Neural cell (in vitro differentiated cells): ENCODE measurements around the gene DNM3. TPM values are rescaled to one million over a fixed set of nuclear protein-coding genes. Genes with fewer than 3 reads are reported as not detected.

ENCODE experiments used
- H2AFZ ChIP-seq: fragments of 200-600, 300-800 bp; sonication (generic), shearing (Covaris generic); 2 replicates; pipeline ENCODE4 v1.6.0; 2014; ENCODE audit warnings: low read depth, mild to moderate bottlenecking, antibody characterized with exemption, low read length, moderate library complexity
- H3F3A ChIP-seq: fragments of 200-600 bp; shearing (Covaris generic); 2 replicates; pipeline ENCODE4 v1.6.1; 2016; ENCODE audit warnings: mild to moderate bottlenecking, moderate library complexity, mixed read lengths, antibody characterized with exemption, low read length; ENCODE audit not compliant: insufficient read depth, poor library complexity, severe bottlenecking
- H3K27ac ChIP-seq: fragments of 200-600, 300-800 bp; sonication (generic), shearing (Covaris generic); 2 replicates; pipeline ENCODE4 v1.5.1; 2014; ENCODE audit warnings: mild to moderate bottlenecking, low read length, moderate library complexity
- H3K27me3 ChIP-seq: fragments of 300-800, 200-600 bp; sonication (generic), shearing (Covaris generic); 2 replicates; pipeline ENCODE4 v1.6.0; 2014; ENCODE audit warnings: mild to moderate bottlenecking, low read depth, low read length, moderate library complexity; ENCODE audit not compliant: insufficient read depth
- H3K36me3 ChIP-seq: fragments of 300-800, 200-600 bp; sonication (generic), shearing (Covaris generic); 2 replicates; pipeline ENCODE4 v1.5.1; 2014; ENCODE audit warnings: mild to moderate bottlenecking, antibody characterized with exemption, low read length, moderate library complexity; ENCODE audit not compliant: insufficient read depth
- H3K4me2 ChIP-seq: fragments of 300-800, 200-600 bp; sonication (generic), shearing (Covaris generic); 2 replicates; pipeline ENCODE4 v1.6.0; 2014; ENCODE audit warnings: mild to moderate bottlenecking, low read length
- H3K4me3 ChIP-seq: fragments of 300-800, 200-600 bp; sonication (generic), shearing (Covaris generic); 2 replicates; pipeline ENCODE4 v1.5.1; 2014; ENCODE audit warnings: mild to moderate bottlenecking, low read length, moderate library complexity
- H3K79me2 ChIP-seq: fragments of 200-600 bp; shearing (Covaris generic); replicated peaks from 2 replicates; pipeline ENCODE4 v1.6.0; 2014; ENCODE audit warnings: mild to moderate bottlenecking, low read length, moderate library complexity; ENCODE audit not compliant: insufficient read depth
- H3K9ac ChIP-seq: fragments of 300-800, 200-600 bp; sonication (generic), shearing (Covaris generic); 2 replicates; pipeline ENCODE4 v1.6.1; 2016; ENCODE audit warnings: mild to moderate bottlenecking, low read length, mixed read lengths
- H3K9me2 ChIP-seq: fragments of 200-600 bp; shearing (Covaris generic); 2 replicates; pipeline ENCODE4 v1.6.1; 2016; ENCODE audit warnings: mild to moderate bottlenecking, low read length, mixed read lengths; ENCODE audit not compliant: insufficient read depth
- H3K9me3 ChIP-seq: fragments of 200-600, 300-800 bp; sonication (generic), shearing (Covaris generic); 2 replicates; pipeline ENCODE4 v1.6.1; 2016; ENCODE audit warnings: mild to moderate bottlenecking, mixed run types, low read length, moderate library complexity, mixed read lengths
- H4K20me1 ChIP-seq: fragments of 200-600 bp; shearing (Covaris generic); 2 replicates; pipeline ENCODE4 v1.6.1; 2016; ENCODE audit warnings: mild to moderate bottlenecking, mixed run types; ENCODE audit not compliant: insufficient read depth
- EP300 ChIP-seq: fragments of 450-650 bp; conservative IDR thresholded peaks from 2 replicates; pipeline ENCODE4 v1.6.1; 2014; ENCODE audit warnings: antibody characterized with exemption, mild to moderate bottlenecking, moderate library complexity; ENCODE audit not compliant: poor library complexity, severe bottlenecking
- EZH2 ChIP-seq: fragments of 200-600, 300-800 bp; shearing (Covaris generic), sonication (generic); IDR thresholded peaks from 2 replicates; pipeline ENCODE4 v1.6.1; 2014; ENCODE audit warnings: antibody characterized with exemption, low read length, borderline replicate concordance, mild to moderate bottlenecking; ENCODE audit not compliant: insufficient read depth, poor library complexity, severe bottlenecking
- MXI1 ChIP-seq: fragments of 450-650 bp; conservative IDR thresholded peaks from 2 replicates; pipeline ENCODE4 v1.6.1; 2014; ENCODE audit warnings: antibody characterized with exemption, mild to moderate bottlenecking; ENCODE audit not compliant: poor library complexity, severe bottlenecking
- POLR2AphosphoS5 ChIP-seq: IDR thresholded peaks from 2 replicates; pipeline ENCODE4 v1.6.1; 2012
- RAD21 ChIP-seq: fragments of 450-650 bp; conservative IDR thresholded peaks from 2 replicates; pipeline ENCODE4 v1.6.1; 2014; ENCODE audit warnings: antibody characterized with exemption, mild to moderate bottlenecking, moderate library complexity
- REST ChIP-seq: IDR thresholded peaks from 2 replicates; pipeline ENCODE4 v1.6.1; 2012; ENCODE audit warnings: borderline replicate concordance
- SMC3 ChIP-seq: fragments of 450-650 bp; conservative IDR thresholded peaks from 2 replicates; pipeline ENCODE4 v1.6.1; 2014; ENCODE audit warnings: antibody characterized with exemption, mild to moderate bottlenecking, moderate library complexity; ENCODE audit not compliant: poor library complexity
- TAF1 ChIP-seq: IDR thresholded peaks from 2 replicates; pipeline ENCODE4 v1.6.1; 2012; ENCODE audit warnings: low read depth
- polyA plus RNA-seq: library from polyadenylated mRNA; depleted of rRNA; stranded (reverse); fragments of >200 nt; gene quantifications from 2 replicates; pipeline ENCODE4 v1.2.3, GENCODE V29; 2014
- TF ChIP-seq, protein P1 (sequence below): fragments of 450-650 bp; IDR thresholded peaks from 2 replicates; pipeline ENCODE4 v1.5.1; 2014; ENCODE audit warnings: antibody characterized with exemption, mild to moderate bottlenecking, moderate library complexity; ENCODE audit not compliant: poor library complexity, severe bottlenecking

The DNM3 gene
- polyA plus RNA-seq, 1 donor from 2014 or later = 37.1 TPM

DNA sequence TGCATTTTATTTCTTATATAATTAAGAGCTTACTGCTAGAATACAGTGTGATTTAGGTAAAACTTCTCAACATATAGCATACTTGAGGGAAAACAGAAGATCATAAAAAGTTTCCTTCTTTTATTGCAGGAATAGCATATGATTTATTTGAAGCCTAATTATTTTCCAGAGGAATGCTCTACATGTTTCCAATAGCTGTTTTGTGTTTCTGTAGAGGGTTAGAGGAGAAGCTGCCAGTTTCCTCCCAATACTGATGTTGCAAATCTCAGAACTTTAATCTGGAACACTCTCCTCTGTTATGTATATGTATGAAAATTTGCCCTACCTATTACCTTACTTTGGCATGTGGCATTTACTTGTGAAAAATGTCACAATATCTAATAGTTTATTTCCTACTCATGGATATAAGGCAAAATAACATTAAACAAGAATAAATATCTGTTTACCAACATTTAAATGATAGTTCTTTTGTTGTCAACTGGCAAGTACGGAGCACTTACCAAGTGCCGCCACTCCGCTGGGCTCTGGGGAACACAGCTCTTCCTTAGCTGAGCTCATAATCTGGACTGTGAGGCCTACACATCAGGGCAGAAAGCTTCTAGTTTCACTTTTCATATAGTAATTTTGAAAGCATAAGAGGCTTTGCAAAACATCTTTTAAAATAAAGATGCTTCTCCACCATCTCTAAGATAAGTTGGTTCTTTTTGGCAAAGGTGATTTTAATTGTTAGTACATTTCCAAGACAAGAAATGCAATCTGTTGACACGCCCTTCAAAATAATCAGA is 339.4 kb downstream of the DNM3 start:
- Histone ChIP-seq H3K36me3 (no peaks in the 10 kb centered on the region), H3K4me2 (no peak overlapping the region), H3K27ac (no peak overlapping the region), H3K9me3 (no peaks in the 10 kb centered on the region), H3K9me2 (no peaks in the 10 kb centered on the region), H3F3A (no peaks in the 10 kb centered on the region), H4K20me1 (no peaks in the 10 kb centered on the region), H2AFZ (no peak overlapping the region), H3K4me3 (no peak overlapping the region), H3K27me3 (no peaks in the 10 kb centered on the region), H3K9ac (no peak overlapping the region), H3K79me2 (no peaks in the 10 kb centered on the region)
- TF ChIP-seq REST = no peak
- TF ChIP-seq POLR2AphosphoS5 = no peak
- TF ChIP-seq MXI1 = no peak
- TF ChIP-seq EZH2 = no peak
- TF ChIP-seq, protein P1, sequence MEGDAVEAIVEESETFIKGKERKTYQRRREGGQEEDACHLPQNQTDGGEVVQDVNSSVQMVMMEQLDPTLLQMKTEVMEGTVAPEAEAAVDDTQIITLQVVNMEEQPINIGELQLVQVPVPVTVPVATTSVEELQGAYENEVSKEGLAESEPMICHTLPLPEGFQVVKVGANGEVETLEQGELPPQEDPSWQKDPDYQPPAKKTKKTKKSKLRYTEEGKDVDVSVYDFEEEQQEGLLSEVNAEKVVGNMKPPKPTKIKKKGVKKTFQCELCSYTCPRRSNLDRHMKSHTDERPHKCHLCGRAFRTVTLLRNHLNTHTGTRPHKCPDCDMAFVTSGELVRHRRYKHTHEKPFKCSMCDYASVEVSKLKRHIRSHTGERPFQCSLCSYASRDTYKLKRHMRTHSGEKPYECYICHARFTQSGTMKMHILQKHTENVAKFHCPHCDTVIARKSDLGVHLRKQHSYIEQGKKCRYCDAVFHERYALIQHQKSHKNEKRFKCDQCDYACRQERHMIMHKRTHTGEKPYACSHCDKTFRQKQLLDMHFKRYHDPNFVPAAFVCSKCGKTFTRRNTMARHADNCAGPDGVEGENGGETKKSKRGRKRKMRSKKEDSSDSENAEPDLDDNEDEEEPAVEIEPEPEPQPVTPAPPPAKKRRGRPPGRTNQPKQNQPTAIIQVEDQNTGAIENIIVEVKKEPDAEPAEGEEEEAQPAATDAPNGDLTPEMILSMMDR = no peak
- no peak for TF ChIP-seq RAD21
- TF ChIP-seq TAF1 = no peak
- no peak for TF ChIP-seq SMC3
- TF ChIP-seq EP300 = no peak

- Histone ChIP-seq H3K9me3 (no peaks in the 10 kb centered on the region), H3K9me2 (no peaks in the 10 kb centered on the region), H3K4me2 (no peak overlapping the region), H3K9ac (no peak overlapping the region), H3K79me2 (no peaks in the 10 kb centered on the region), H3K27ac (no peak overlapping the region), H3K36me3 (no peaks in the 10 kb centered on the region), H3F3A (no peaks in the 10 kb centered on the region), H2AFZ (no peak overlapping the region), H3K4me3 (no peak overlapping the region), H4K20me1 (no peaks in the 10 kb centered on the region), H3K27me3 (no peaks in the 10 kb centered on the region)
- no peak for TF ChIP-seq SMC3
- TF ChIP-seq MXI1 = no peak
- TF ChIP-seq, protein P1 = no peak
- TF ChIP-seq TAF1 = no peak
- no peak for TF ChIP-seq POLR2AphosphoS5
- no peak for TF ChIP-seq EZH2
- no peak for TF ChIP-seq REST
- TF ChIP-seq EP300 = no peak
- TF ChIP-seq RAD21 = no peak
Observed at GRCh38 chr1:172184506-172185191, 343.4 kb downstream of the DNM3 start.
